B cell (primary cell): ENCODE measurements around the gene NET1. TPM values are rescaled to one million over a fixed set of nuclear protein-coding genes. Genes with fewer than 3 reads are reported as not detected.
"Not testable (repeated sequence)": the region's sequence is repeated elsewhere in the genome, so short reads cannot be mapped to it uniquely, and the experiment has no call there.

Experiments
- ATAC-seq: fragments of 200-7000 bp; cut with Tn5 transposase; one replicate; pipeline ENCODE4 v1.10.0; 2021; ENCODE audit warnings: low read depth, mild to moderate bottlenecking, moderate number of reproducible peaks, moderate library complexity
- CTCF ChIA-PET: fragments of 350-600 bp; sonication (Branson Sonifier 250); formaldehyde crosslinking; loops from one replicate; lab custom pipeline; 2021; ENCODE audit warnings: antibody characterized with exemption, inconsistent platforms; lab: Charles Lee
- POLR2A ChIA-PET: fragments of 350-600 bp; sonication (Branson Sonifier 250); formaldehyde crosslinking; loops from one replicate; lab custom pipeline; 2021; ENCODE audit warnings: antibody characterized with exemption; lab: Charles Lee
- DNase-seq: peaks from one replicate; pipeline ENCODE4 v3.0.0; 2013
- H2AFZ ChIP-seq: 2 replicates; pipeline ENCODE4 v1.6.1; 2012; ENCODE audit warnings: mild to moderate bottlenecking, low read depth, low read length; ENCODE audit not compliant: insufficient read depth, poor library complexity, severe bottlenecking
- H3K27ac ChIP-seq, 2 donors: 1 replicate in 1 of 2; 2 replicates in 1 of 2; pipeline ENCODE4 v1.5.1; 2012 to 2013; ENCODE audit warnings: low read length in 2 of 2, mild to moderate bottlenecking in 2 of 2, moderate library complexity in 1 of 2
- H3K27me3 ChIP-seq, 4 experiments: fragments of 200-600 bp in 1 of 4; sonication (generic) in 1 of 4; replicated peaks in 1 of 4; 1 replicate in 2 of 4; 2 replicates in 2 of 4; pipeline versions ENCODE4 v1.6.1 to v1.7.0; 2013 to 2016; ENCODE audit warnings: low read length in 3 of 4, mild to moderate bottlenecking in 2 of 4, mixed read lengths in 1 of 4, moderate library complexity in 1 of 4; ENCODE audit not compliant: insufficient read depth in 4 of 4, control insufficient read depth in 3 of 4; ENCODE audit errors: control extremely low read depth in 1 of 4
- H3K36me3 ChIP-seq, 2 experiments: replicated peaks in 1 of 2; 1 replicate in 1 of 2; 2 replicates in 1 of 2; pipeline versions ENCODE4 v1.6.1 to v1.7.1; 2013; ENCODE audit warnings: low read length in 1 of 2; ENCODE audit not compliant: insufficient read depth in 2 of 2, control insufficient read depth in 1 of 2; ENCODE audit errors: control extremely low read depth in 1 of 2, extremely low read depth in 1 of 2
- H3K4me1 ChIP-seq, 2 donors: fragments of 200-600 bp in 1 of 2; sonication (generic) in 1 of 2; 1 replicate in 1 of 2; 2 replicates in 1 of 2; pipeline versions ENCODE4 v1.5.1 to v1.6.1; 2013 to 2017; ENCODE audit warnings: low read length in 2 of 2; ENCODE audit not compliant: control insufficient read depth in 2 of 2, insufficient read depth in 2 of 2
- H3K4me2 ChIP-seq: replicated peaks from 2 replicates; pipeline ENCODE3; 2012; ENCODE audit warnings: mild to moderate bottlenecking, low read depth, low read length; ENCODE audit not compliant: poor library complexity, severe bottlenecking
- H3K4me3 ChIP-seq, 5 experiments: fragments of 200-600 bp in 1 of 5; sonication (generic) in 1 of 5; 1 replicate in 3 of 5; 2 replicates in 2 of 5; pipeline versions ENCODE4 v1.5.1 to v1.7.0; 2011 to 2016; ENCODE audit warnings: low read length in 4 of 5, mild to moderate bottlenecking in 4 of 5, low read depth in 2 of 5, control low read depth in 1 of 5, moderate library complexity in 1 of 5; ENCODE audit not compliant: insufficient read depth in 1 of 5; ENCODE audit errors: control extremely low read depth in 1 of 5, extremely low read depth in 1 of 5
- H3K79me2 ChIP-seq: fragments of 200-600 bp; sonication (generic); one replicate; pipeline ENCODE4 v1.6.0; 2016; ENCODE audit warnings: low read length; ENCODE audit not compliant: control insufficient read depth, insufficient read depth
- H3K9ac ChIP-seq: fragments of 200-600 bp; sonication (generic); 2 replicates; pipeline ENCODE4 v1.6.1; 2017; ENCODE audit warnings: mild to moderate bottlenecking, low read length, moderate library complexity
- H3K9me3 ChIP-seq, 3 donors: one replicate each; pipeline versions ENCODE4 v1.6.1 to v1.7.1; 2013; ENCODE audit warnings: low read length in 2 of 3; ENCODE audit not compliant: control insufficient read depth in 2 of 3, insufficient read depth in 1 of 3; ENCODE audit errors: control extremely low read depth in 1 of 3
- H4K20me1 ChIP-seq: 2 replicates; pipeline ENCODE4 v1.6.0; 2012; ENCODE audit warnings: mild to moderate bottlenecking, low read length; ENCODE audit not compliant: insufficient read depth, control insufficient read depth, poor library complexity, severe bottlenecking
- H3K27ac Mint-ChIP-seq: one replicate; pipeline ENCODE4 v1.8.0; 2021; ENCODE audit warnings: mixed read lengths
- H3K27me3 Mint-ChIP-seq: one replicate; pipeline ENCODE4 v1.8.0; 2021; ENCODE audit warnings: mixed read lengths
- H3K4me1 Mint-ChIP-seq: one replicate; pipeline ENCODE4 v1.8.0; 2021; ENCODE audit warnings: mixed read lengths
- H3K4me3 Mint-ChIP-seq: one replicate; pipeline ENCODE4 v1.8.0; 2021; ENCODE audit warnings: mixed read lengths
- H3K9me3 Mint-ChIP-seq: one replicate; pipeline ENCODE4 v1.8.0; 2022; ENCODE audit warnings: mixed read lengths; ENCODE audit not compliant: insufficient read depth
- CTCF ChIP-seq: fragments of 200-600 bp; IDR thresholded peaks from one replicate; pipeline ENCODE4 v1.8.0; 2022; ENCODE audit warnings: antibody characterized with exemption, mild to moderate bottlenecking
- EZH2 ChIP-seq: IDR thresholded peaks from 2 replicates; pipeline ENCODE4 v1.6.1; 2012; ENCODE audit warnings: borderline replicate concordance, low read depth, mild to moderate bottlenecking, moderate library complexity, low read length; ENCODE audit not compliant: insufficient read depth, poor library complexity, severe bottlenecking
- WGBS: methylation state at CpG from one replicate; pipeline ENCODE4 v1.1.5; 2013; ENCODE audit warnings: missing lambda C conversion rate; ENCODE audit not compliant: insufficient coverage; 5-methylcytosine and 5-hydroxymethylcytosine counted together
- intact Hi-C: fragments of 100-400 bp; cut with micrococcal nuclease; formaldehyde crosslinking; loops from one replicate; pipeline ENCODE4 v1.10.0; 2022
- polyA plus RNA-seq: library from polyadenylated mRNA; depleted of rRNA; stranded (reverse); fragments of >200 nt; gene quantifications from 2 replicates; pipeline ENCODE4 v1.2.3, GENCODE V29; 2012
- total RNA-seq, 2 donors: library from RNA; stranded (reverse); fragments of 120-200 nt in 1 of 2; gene quantifications; 1 replicate in 1 of 2; 2 replicates in 1 of 2; pipeline versions ENCODE4 v1.2.3 to v1.2.4, GENCODE V29; 2013 to 2022

The NET1 gene
- total and polyA plus RNA-seq, 2 donors (not counting 1 experiment from before 2014, with no cell fraction given) = 3.5 to 6.4 TPM

GRCh38 chr10:5406918-5407317 lies 5.4 kb upstream of the NET1 start:
- no peaks in the 10 kb centered on the region for H3K79me2 ChIP-seq
- TF ChIP-seq CTCF (no peak), EZH2 (no peak)
- no CpG with 5 or more reads among the region's 1 CpG for WGBS
- H3K27ac Mint-ChIP-seq = no peak overlapping the region
- no peaks in the 10 kb centered on the region for H3K9me3 Mint-ChIP-seq
- H3K27me3 Mint-ChIP-seq = peaks cover 17% of the 10 kb centered on the region
- peaks cover under 1% of the 10 kb centered on the region in 2 donors for H3K4me1 ChIP-seq
- H3K9ac ChIP-seq = no peak overlapping the region
- no peaks in the 10 kb centered on the region for H3K36me3 ChIP-seq
- H2AFZ ChIP-seq = no peak overlapping the region
- no peaks in the 10 kb centered on the region for H4K20me1 ChIP-seq
- peaks cover 0 to 8% (median 3%) of the 10 kb centered on the region in 4 experiments for H3K27me3 ChIP-seq
- no peaks in the 10 kb centered on the region for H3K4me1 Mint-ChIP-seq
- POLR2A ChIA-PET = no interaction called here
- CTCF ChIA-PET = no interaction called here
- no peak for ATAC-seq
- no peak overlapping the region for H3K27ac ChIP-seq
- no peak for DNase-seq
- no peak overlapping the region for H3K4me3 ChIP-seq
- no peak overlapping the region for H3K4me3 Mint-ChIP-seq
- intact Hi-C loops = no loop called here
- H3K9me3 ChIP-seq = peaks cover 0 to 3% (median 0%) of the 10 kb centered on the region in 3 donors
- no peak overlapping the region for H3K4me2 ChIP-seq

- ChIA-PET CTCF (interaction anchor here (1.0 kb wide), 1 partner anchor 22 kb away, joined by 5 read pairs; no protein-coding TSS in a partner anchor), POLR2A (interaction anchor here (0.7 kb wide), 1 partner anchor 162 kb away, joined by 5 read pairs; no protein-coding TSS in a partner anchor)
- ATAC-seq, H3K27ac ChIP-seq, H3K4me2 ChIP-seq, H2AFZ ChIP-seq, H4K20me1 ChIP-seq, H3K79me2 ChIP-seq, H3K4me3 ChIP-seq, intact Hi-C loops, H3K9ac ChIP-seq, DNase-seq, H3K36me3 ChIP-seq, H3K9me3 Mint-ChIP-seq, H3K9me3 ChIP-seq, H3K27ac Mint-ChIP-seq, H3K4me1 ChIP-seq, H3K4me3 Mint-ChIP-seq, H3K4me1 Mint-ChIP-seq: not testable (repeated sequence)
- H3K27me3 Mint-ChIP-seq = peaks cover 17% of the 10 kb centered on the region
- H3K27me3 ChIP-seq = peaks cover 0 to 16% (median 3%) of the 10 kb centered on the region in 4 experiments
Measured at GRCh38 chr10:5410787-5411186, 1.6 kb upstream of the NET1 start.
